ENCODE measurements around the gene RFX2.
A peak's percentile ranks its signal among the peaks of the same experiment; 100 is the strongest.

RFX2 gene

DNA sequence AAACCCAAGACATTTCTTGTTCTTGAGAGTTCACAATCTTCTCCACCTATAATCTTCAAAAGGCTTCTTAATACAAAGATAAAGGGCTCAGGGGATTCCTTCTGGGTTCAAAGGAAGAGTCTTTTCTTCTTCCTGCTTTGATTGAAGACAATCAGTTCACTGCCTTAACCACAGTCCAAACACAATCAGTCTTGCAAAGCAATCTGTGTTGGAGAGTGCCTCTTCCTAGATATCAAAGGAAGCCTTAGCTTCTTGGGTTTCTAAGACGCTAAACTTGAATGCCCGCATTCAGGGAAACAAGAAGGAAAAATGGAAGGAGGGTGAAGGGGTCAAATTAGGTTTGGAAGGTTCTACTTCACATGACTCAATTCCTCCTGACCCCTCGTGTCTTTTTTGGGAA, 159.6 kb downstream of the RFX2 start:
- no peak for DNase-seq

- peak; percentile 38 for DNase-seq
These were observed 160.5 kb downstream of the RFX2 start for GRCh38 chr19:5949792-5950305.

DNA sequence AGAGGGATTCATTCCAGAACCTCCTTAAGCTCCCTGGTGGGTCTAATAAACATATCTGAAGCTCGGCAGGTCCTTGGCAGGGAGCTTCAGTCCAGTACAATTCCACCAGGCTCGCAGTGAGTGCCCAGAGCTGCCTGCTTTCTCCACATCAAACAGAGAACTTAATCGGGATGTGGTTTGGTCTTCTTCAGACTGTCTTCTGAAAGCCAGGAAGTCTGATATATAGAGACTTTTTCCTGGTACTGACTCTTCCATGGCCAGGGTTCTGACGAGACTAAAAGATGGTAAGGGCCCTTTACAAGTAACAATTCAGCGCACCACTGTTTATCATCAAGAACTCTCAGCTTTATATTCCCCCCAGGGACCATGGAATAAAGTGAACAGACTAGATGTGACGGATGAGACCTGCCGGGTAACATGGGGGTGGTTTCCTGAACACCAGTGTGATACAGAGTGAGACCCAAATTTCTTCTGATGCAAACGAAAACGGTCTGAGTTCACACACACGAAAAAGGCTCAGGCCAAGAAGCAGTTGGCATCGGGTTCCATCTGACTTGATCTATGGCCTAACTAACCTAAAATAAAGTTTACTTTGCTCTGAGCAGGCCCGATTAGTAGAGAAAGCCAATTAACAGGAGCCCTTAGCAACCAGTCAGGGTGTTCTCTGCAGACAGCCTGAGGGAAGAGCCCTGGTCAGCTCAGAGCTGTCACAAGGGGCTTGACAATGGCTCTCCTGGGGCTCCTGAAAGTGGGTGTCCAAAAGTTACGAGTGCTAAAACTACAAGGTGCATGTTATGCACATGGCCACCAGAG, 161.3 kb downstream of the RFX2 start:
- DNase-seq = no peak

DNA sequence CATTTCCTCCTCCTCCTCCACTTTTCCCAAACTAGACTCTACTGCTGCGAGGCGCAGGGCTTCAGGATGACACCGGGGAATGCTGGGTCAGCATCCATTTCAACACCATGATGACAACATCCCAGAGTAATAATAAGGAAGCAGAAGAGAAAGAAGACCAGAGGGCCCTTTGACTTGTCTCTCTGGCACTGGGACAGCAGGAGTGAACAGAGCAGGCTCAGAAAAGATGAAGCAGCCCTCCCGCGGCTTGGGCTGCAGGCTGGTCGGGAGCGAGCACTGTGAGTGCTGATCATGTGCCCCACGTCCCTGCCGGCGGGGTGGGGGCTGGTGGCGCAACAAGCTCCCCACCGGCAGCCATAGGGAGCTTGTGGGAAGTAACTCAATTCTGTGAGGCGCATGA, 162.9 kb downstream of the RFX2 start:
- DNase-seq = no peak

DNA sequence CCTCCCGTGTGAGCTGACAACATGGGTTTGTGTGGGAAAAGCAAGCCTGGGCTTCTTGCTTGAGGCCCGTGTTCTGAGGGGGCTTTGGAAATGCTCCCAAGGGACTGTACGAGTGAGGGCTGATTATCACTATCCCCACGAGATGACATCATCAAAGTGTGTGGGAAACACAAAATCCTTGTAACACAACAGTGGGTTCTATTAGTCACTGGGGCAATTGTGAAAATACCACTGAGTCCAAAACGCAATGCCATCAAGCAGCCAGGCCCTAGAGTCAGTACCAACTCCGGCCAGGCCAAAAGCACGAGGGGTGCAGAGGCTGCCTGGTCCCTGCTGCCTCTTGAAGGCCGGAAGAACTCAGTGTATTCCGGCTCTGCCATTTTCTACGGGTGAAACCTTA, 166.7 kb downstream of the RFX2 start:
- no peak for DNase-seq

Measured in stimulated activated CD4-positive, alpha-beta T cell treated with anti-CD3 and anti-CD28 coated beads, Interleukin-4, amount 100 ng/mL, for 24 hours (primary cell).